ENCODE measurements around the gene GLYATL2.

GLYATL2 gene, protein sequence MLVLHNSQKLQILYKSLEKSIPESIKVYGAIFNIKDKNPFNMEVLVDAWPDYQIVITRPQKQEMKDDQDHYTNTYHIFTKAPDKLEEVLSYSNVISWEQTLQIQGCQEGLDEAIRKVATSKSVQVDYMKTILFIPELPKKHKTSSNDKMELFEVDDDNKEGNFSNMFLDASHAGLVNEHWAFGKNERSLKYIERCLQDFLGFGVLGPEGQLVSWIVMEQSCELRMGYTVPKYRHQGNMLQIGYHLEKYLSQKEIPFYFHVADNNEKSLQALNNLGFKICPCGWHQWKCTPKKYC

DNA sequence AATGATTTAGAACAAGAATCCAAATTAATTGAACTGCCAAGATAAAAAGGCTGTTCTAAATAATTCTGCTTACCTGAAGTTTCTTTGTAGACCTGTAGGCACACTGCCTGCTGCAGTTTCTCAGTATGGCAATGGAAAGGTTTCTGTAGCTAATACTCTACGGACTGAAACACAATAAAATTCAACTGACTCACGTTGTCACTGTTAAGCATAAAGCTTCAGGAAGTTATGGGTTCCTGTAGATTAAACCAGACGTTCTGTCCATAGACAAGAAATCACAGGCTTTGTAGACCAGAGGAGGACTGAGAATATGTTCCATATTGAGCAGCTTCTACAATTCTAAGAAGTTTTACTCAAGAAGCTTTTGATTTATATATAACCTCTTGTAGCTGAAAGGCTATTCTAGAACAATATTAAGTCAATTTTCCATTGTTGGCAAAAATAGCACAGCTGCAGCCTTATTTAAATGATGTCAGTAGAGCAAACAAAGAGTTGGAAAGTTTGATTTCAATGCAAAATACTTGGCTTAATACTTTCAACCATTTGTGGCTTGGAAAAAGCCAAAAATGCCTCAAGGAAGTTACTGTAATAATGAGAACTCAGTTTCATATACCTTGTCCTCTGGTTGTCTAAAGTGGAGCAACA lies at the start of gene GLYATL2:
GLYATL2 (minus strand) TSS at position 344 of the 645 bp plus-strand sequence. CDS start 5,092 bp downstream, outside the sequence.
- no peak for DNase-seq (ENCODE audit: low spot score)

DNA sequence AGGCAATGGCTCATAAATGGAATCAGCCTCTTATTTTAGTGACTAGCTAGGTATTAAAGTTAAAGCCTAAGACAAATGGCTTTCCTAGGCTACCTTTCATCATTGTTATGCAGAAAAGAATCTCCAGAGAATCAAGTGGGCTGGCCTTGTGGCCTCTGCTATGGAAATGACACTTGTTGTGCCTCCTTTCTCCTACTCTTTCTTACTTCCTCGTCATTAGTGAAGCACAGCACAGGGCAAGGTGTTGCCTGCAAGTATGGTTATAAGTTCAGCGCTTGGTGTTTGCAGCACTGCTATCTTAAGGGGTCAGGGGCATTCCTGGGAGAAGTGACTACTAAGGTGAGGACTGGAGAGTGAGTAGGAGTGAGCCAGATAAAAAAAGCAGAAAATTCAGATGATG lies 49.4 kb upstream of the GLYATL2 start:
- DNase-seq (ENCODE audit: low spot score), result no peak

DNA sequence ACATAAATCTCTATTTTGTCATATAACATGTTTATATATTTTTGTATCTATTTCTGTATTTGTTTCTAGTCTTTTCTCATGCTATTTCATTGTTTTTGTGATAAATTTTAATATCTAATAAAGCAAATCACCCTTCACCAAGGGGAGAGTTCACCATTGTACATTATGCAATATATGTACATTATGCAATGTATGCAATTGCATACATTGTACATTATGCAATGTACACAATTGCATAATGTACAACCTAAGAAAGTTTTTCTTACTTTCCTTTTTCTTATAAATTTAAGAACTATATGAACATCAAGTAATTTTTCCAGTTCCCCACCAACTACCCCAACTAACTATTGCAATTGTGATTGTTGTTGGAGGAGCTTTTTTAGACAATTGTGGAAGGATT lies 44.1 kb upstream of the GLYATL2 start:
- DNase-seq (ENCODE audit: low spot score), result no peak

DNA sequence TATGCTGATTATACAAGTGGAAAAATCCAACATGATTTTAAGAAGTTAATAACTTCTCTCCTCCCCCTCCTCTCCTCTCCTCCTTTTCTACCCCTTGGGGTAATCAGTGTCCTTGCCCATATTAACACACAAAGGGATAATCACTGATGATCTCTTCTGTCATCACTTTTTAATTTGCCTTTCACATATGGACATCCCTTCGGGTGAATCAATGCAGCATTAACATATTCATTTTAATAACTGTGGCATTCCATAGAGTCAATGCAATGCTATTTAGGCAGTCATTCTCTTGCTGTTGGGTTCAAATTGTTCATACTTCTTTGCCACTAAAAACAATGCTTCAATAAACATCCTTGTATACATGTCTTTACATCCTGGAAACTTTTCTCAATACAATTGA lies 42.9 kb upstream of the GLYATL2 start:
- DNase-seq (ENCODE audit: low spot score), result no peak

DNA sequence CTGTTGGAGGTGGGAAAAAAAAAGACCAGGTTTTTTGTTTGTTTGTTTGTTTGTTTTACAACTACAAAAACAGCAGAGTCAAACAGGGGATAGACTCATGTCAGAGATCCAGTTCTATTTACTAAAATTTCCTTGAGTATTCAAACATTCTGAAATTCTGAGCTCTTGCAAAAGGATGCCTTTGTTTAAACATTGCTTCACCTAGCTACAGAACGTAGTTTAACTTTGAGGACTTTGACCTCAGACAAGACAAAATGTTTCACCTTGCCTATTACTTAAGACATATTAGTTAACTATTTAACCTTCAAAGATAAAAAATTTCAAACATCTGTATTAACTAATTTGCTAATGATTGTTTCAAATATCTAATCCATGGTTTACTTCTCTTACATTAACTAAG lies 36.1 kb upstream of the GLYATL2 start:
- DNase-seq (ENCODE audit: low spot score), result no peak

DNA sequence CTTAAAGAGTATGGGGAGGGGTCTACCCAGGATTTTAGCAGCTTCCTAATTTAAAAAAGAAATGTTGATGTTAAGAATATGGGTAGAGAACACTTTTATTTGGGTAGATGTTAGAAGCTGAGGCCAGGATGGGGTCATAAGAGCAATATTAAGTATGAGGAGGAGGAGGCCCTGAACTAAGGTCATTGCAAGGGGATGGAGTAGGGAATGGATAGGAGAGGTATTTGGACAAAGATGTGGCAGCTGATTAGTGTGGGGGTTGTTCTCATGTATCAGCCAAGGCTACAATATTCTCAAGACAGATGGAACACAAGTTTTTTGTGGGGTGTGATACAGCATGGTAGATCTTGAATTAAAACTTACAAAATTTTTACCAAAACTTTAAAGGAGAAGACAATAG lies 35.7 kb upstream of the GLYATL2 start:
- DNase-seq (ENCODE audit: low spot score), result no peak

DNA sequence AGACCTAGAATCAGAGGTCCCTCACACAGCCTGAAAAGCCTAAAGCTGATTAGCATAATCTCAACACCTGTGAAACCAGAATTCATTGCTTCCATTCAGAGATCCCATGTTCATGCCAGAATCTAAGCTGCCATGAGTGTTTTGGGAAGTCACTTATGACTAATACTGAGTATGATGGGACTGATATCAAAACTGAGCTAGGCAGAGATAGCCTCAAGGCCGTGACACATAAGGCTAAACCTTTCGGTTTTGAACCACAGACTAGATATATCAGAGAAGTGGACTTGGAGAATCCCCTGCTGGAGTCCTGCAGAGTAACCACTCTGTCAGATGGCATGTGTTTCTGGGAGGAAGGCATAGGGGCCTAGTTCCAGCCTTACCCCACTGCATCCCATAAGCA lies 23.1 kb upstream of the GLYATL2 start:
- DNase-seq (ENCODE audit: low spot score), result no peak

DNA sequence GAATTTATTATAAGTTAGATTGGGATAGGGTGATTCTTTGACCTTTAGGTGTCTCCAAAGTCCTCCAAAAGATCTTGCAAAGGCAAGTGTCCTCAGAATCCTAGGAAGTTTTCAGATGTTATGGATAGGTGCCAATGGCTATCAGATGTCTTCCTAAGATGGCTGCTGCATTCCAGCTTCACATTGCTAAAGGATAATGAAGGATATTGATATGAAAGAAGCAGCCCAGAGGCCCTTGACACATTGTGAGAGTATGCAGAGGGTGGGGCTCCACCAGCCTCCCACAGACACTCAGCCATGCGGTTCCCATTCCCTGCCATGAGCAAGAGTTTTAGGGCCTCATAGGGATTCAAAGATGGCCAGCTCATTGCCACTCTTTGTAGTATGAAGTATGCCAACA lies 22.3 kb upstream of the GLYATL2 start:
- DNase-seq (ENCODE audit: low spot score), result no peak

DNA sequence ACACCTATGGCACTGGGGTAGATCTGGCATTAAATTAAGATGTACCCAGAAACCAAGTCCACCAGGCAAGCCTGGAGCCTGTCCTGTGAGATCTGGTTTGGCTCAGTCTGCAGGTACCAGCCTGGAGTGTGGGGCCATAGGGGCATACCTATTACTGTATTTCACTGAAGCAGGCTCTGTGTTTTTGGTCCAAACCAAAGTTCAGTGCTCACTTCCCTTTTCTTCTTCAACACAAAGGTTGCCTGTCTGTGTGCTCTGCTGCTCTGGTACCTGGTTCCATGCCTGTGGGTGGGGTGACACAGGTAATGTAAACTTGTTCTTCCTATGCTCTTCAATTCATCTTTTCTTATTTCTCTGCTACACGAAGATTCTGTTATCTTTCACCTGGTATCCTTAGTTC lies 19.8 kb upstream of the GLYATL2 start:
- no peak for DNase-seq (ENCODE audit: low spot score)

DNA sequence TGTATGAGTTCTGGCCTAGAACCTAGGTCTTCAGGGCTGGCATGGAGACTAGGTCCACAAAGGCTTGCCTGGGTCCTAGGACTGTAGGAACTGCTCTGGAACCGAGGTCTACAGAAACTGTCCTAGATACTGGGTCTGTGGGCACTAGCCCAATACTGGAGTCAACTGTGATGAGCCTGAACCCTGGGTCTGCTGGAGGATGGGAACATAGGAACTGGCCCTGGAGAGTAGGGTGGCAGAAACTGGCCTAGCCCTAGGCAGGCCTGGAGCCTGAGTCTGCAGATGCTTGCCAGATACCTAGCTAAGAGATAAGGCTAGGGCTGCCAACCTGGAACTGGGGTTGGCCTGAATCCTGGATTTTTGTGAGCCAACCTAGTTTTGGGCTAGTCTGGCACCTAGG lies 19.2 kb upstream of the GLYATL2 start:
- no peak for DNase-seq (ENCODE audit: low spot score)

DNA sequence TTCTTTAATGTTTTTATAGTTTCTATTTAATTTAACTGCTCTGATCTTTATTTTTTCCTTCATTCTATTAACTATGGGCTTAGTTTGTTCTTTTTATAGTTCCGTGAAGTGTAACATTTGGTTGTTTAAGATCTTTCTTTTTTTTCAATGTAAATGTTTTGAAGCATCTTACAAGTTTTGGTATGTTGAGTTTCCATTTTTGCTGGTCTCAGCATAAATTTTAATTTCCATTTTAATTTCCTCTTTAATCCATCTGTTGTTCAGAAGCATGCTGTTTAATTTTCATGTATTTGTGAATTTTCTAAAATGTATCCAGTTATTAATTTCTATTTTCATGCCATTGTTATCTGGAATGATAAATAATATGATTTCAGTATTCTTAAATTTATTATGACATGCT lies 17.0 kb upstream of the GLYATL2 start:
- no peak for DNase-seq (ENCODE audit: low spot score)

DNA sequence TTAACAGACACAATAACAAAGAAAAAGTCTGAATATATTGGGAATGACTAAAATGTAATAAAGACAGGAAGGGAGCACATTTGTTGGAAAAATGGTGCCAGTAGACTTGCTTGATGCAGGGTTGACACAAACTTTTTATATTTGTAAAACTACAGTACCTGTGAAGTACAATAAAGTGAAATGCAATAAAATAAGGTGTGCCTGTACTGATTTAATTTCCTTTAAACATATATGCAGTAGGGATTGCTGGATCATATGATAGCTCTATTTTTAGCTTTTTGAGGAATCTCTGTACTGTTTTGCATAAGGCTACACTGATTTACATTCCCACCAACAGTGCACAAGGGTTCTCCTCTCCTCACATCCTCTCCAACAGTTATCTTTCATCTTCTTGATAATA lies 12.3 kb upstream of the GLYATL2 start:
- no peak for DNase-seq (ENCODE audit: low spot score)

DNA sequence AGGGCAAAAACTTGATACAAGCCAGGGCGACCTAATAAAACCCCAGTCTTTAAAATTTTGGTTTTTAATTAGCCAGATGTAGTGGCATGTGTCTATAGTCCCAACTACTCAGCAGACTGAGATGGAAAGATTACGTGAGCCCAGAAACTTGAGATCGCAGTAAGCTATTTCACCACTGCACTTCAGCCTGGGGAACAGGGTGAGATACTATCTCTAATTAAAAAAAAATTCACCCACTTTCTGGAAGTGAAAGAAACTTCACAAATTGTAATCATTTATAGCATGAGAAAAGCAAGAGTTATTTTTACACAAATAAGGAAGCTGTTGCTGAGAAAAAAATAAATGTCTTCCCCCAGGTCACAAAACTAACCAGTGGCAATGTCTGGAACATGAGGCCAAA lies 882 bp upstream of the GLYATL2 start:
- DNase-seq (ENCODE audit: low spot score), result no peak

DNA sequence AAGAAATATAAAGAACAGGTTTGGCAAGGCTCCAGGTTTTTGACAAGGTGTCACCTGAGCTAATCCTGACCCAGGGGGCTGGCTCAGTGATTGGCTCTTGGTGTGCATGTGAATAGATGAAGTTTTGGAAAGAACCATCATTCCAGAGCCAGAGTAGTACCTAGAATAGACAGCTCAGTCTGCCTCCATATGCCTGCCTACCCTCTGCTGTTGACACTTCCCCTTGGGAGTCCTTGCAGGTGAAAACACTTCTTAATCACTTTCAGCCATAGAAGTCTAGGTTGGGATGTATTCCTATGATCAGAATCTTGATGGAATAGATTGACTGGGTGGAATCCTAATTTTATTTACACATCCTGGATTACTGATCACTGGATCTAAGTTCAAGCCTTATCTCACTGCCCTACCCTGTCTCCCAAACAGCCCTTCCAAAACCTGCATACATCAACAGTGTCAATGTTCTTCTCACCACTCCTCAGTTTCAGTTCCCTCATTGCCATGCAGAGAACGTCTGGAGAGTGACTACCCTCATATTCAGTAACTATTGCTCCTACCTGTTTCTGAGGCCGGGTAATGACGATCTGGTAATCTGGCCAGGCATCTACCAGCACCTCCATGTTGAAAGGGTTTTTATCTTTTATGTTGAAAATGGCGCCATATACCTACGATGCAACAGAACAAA lies 6.7 kb downstream of the GLYATL2 start:
- DNase-seq (ENCODE audit: low spot score), result no peak

DNA sequence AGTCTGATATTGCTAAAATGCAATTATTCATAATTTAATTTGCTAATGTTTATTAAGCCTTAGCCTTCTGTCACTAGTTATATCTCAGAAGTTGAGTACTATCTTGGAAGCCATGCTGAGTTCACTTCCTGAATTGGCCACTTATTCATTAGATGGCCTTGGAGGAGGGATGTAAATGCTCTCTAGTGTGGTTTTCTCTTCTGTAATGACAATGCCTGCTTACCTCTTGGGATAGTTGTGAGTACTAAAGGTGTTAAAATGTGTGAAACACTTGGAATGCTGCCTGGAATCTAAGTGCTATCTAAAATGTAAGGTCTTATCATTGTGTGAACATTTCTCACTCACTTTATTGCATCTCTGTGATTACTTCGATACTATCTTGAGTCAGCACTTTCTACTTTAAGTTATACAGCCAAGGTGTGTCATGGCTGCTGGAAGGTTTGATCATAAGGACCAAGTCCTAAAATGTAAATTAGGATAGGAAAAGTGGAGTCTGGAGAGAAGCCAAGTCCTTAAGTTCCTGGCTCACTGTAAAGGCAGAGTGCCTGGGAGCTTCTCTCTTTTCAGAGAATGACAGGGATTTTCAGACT lies 12.4 kb downstream of the GLYATL2 start:
- DNase-seq (ENCODE audit: low spot score), result no peak

DNA sequence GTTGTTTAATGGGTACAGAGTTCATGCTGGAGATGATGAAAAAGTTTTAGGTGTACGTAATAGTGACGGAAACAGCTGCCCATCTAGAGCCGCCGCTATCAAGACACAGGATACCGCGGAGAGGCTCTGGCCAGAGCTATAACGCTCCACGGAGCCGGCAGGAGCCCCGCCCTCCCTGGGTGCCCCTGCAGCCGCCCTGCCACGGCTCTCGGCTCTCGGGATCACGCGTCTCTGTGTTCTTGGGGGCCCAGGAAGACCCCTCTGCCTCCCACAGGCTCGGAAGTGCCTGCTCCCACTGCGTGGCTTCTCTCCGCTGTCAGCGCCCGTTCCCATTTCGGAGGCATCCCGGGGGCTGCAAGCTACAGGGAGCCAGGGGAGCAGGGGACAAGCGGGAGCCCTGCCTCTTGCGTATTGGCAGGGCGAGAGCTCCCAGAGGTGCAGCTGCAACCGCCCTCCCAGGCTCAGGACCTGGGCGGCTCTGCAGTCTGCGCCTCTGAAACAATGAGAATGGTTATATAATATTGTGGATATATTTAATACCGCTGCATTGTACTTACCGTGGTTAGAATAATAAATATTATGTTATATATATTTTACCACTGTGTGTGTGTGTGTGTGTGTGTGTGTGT lies 13.7 kb downstream of the GLYATL2 start:
- DNase-seq (ENCODE audit: low spot score), result no peak

DNA sequence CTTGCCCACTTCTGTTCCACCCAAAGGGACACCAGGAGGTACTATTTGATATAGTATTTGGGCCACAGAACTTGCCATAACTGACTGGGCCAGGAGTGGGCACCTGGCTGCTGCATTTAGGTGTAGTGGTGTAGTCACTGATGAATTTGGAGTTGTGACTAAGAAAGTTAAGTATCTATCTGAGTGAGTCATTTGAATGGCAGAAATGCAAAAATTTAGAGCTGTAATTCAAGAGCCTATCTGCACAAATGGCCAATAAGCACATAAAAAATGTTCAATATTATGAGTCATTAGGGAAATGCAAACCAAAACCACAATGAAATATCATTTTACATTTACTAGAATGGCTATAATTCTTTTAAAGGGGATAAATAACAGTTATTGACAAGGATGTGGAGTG lies 14.7 kb downstream of the GLYATL2 start:
- DNase-seq (ENCODE audit: low spot score), result no peak

DNA sequence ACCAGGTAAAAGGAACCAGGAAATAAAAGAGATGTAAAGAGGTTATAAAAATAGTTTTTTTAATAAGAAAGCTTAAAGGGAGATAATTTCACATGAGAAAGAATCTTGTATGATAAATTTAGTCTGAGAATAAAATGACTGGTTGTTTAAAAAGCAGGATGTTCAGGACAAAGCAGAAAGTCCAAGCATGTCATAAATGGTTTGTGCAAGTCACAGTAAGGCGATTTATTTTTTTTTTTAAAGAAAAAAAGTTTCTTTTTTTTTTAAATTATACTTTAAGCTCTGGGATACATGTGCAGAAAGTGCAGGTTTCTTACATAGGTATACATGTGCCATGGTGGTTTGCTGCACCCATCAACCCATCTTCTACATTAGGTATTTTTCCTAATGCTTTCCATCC lies 30.8 kb downstream of the GLYATL2 start:
- DNase-seq (ENCODE audit: low spot score), result no peak

DNA sequence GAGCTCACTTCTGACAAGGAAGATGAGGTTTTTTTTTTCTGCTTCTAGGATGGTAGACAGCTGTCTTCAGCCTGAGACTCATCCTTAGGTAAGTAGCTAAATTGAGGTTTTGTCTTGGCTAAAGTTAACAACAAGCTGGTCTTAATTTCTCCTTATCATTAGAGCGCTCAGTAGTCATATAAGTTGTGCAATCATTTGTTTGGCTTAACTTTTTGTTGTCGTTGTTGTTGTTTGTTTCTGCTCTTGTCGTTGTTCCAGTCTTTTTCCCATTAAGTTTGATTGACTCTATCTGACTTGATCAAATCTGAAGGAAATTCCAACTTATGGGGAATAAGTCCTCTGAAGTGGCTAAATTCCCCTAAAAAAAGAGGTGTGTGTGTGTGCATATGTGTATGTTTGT lies 33.0 kb downstream of the GLYATL2 start:
- DNase-seq (ENCODE audit: low spot score), result no peak

DNA sequence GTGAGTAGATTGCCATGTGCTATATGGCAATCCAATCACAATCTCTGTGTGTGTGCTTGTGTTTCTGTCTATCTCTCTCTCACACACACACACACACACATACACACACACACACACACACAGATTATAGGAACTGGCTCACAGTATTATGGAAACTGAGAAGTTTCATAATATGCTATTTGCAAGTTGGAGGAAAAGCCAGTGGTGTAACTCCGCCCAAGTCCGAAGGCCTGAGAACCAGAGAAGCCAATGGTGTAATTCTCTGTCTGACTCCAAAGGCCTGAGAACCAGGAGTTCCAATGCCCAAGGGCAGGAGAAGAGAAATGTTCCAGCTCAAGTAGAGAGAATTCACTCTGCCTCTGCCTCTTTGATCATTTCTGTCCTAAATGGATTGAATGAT lies 37.2 kb downstream of the GLYATL2 start:
- no peak for DNase-seq (ENCODE audit: low spot score)

DNA sequence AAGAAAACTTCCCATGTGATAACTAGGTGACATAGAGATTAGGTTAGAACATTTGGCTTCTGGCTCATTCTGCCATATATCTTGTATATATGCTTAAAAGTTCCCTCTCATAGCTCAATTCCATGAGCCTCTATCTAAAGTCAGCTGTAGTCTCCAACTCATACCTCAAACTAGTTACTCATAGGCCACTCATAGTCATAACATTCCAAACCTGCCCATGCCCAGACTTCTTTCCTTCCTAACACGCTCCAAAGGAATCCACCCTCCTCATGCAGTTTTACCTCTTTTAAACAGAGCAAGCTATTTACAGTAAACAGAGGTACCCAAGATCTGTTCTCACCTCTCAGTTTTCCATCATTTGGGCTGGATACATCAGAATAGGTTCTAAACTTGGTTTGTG lies 39.4 kb downstream of the GLYATL2 start:
- DNase-seq (ENCODE audit: low spot score), result no peak

DNA sequence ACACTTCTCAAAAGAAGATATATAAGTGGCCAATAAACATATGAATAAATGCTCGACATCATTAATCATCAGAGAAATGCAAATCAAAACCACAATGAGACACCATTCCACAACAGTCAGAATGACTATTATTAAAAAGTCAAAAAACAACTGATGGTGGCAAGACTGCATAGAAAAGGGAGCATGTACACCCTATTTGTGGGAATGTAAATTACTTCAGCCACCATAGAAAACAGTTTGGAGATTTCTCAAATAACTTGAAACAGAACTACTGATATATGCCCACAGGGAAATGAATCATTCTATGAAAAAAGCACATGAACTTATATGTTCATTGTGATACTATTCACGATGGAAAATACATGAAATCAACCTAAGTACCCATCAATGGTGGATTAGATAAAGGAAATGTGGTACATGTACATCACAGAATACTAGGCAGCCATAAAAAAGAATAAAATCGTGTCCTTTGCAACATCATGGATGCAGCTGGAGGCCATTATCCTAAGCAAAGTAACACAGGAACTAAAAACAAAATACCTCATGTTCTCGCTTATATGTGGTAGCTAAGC lies 42.4 kb downstream of the GLYATL2 start:
- DNase-seq (ENCODE audit: low spot score), result no peak

Data from HuH-7 (cell line).